ENCODE measurements around the gene PLEKHA5. TPM values are rescaled to one million over a fixed set of nuclear protein-coding genes. Genes with fewer than 3 reads are reported as not detected.

The PLEKHA5 gene
- total RNA-seq, 1 donor from 2014 or later, result 23.4 TPM

- no peak for TF ChIP-seq CTCF (conservative IDR thresholded peaks at IDR 0.05; ENCODE audit: low read depth, low read length)
- H3K4me3 ChIP-seq (ENCODE audit: low read depth, low read length), result no peak overlapping the region
- DNase-seq (ENCODE audit: low read depth), result no peak
Measured at GRCh38 chr12:19312637-19313036, 183.1 kb downstream of the PLEKHA5 start.

GRCh38 chr12:19316425-19316824, 186.9 kb downstream of the PLEKHA5 start:
- TF ChIP-seq CTCF (conservative IDR thresholded peaks at IDR 0.05; ENCODE audit: low read depth, low read length), result no peak
- H3K4me3 ChIP-seq (ENCODE audit: low read depth, low read length), result no peak overlapping the region
- no peak for DNase-seq (ENCODE audit: low read depth)

- H3K4me3 ChIP-seq (ENCODE audit: low read depth, low read length), result no peak overlapping the region
- TF ChIP-seq CTCF (conservative IDR thresholded peaks at IDR 0.05; ENCODE audit: low read depth, low read length), result no peak
- DNase-seq (ENCODE audit: low read depth), result no peak
Measured at GRCh38 chr12:19322376-19322775, 192.8 kb downstream of the PLEKHA5 start.

- no peak overlapping the region for H3K4me3 ChIP-seq (ENCODE audit: low read depth, low read length)
- no peak for DNase-seq (ENCODE audit: low read depth)
- TF ChIP-seq CTCF (conservative IDR thresholded peaks at IDR 0.05; ENCODE audit: low read depth, low read length), result no peak
Measured at GRCh38 chr12:19323805-19324204, 194.3 kb downstream of the PLEKHA5 start.

- no peak for TF ChIP-seq CTCF (conservative IDR thresholded peaks at IDR 0.05; ENCODE audit: low read depth, low read length)
- H3K4me3 ChIP-seq (ENCODE audit: low read depth, low read length), result no peak overlapping the region
- DNase-seq (ENCODE audit: low read depth), result no peak
Measured at GRCh38 chr12:19326102-19326501, 196.6 kb downstream of the PLEKHA5 start.

GRCh38 chr12:19332196-19332595, 202.7 kb downstream of the PLEKHA5 start:
- DNase-seq (ENCODE audit: low read depth), result no peak

More at GRCh38 chr12:19332196-19332595, 202.7 kb downstream of the PLEKHA5 start:
- no peak overlapping the region for H3K4me3 ChIP-seq (ENCODE audit: low read depth, low read length)
- no peak for TF ChIP-seq CTCF (conservative IDR thresholded peaks at IDR 0.05; ENCODE audit: low read depth, low read length)

All from epithelial cell of proximal tubule (primary cell).